ENCODE data around the gene AVPI1. TPM values are rescaled to one million over a fixed set of nuclear protein-coding genes. Genes with fewer than 3 reads are reported as not detected.
"Not testable (repeated sequence)": the region's sequence is repeated elsewhere in the genome, so short reads cannot be mapped to it uniquely, and the experiment has no call there.

Gene AVPI1
- polyA plus RNA-seq, 3 donors = 8.5 to 38.3 (median 27.8) TPM

GRCh38 chr10:97687785-97688781, 1.0 kb upstream of the AVPI1 start:
- WGBS, 3 donors = 36 to 49% (median 48%) methylated on average over 14 of the region's 14 CpGs
- no peak overlapping the region for H3K27ac ChIP-seq (ENCODE audit: low read depth, low read length)

- H3K27ac ChIP-seq (ENCODE audit: low read depth, low read length) = no peak overlapping the region
- 11 to 19% (median 15%) methylated on average over 14 of the region's 14 CpGs for WGBS, 3 donors
These were observed 610 bp downstream of the AVPI1 start for GRCh38 chr10:97686301-97686961.

GRCh38 chr10:97685395-97685958, 1.6 kb downstream of the AVPI1 start:
- no peak overlapping the region for H3K27ac ChIP-seq (ENCODE audit: low read depth, low read length)
- 25 to 70% (median 58%) methylated on average over 2 of the region's 2 CpGs for WGBS, 3 donors

- H3K27ac ChIP-seq (ENCODE audit: low read depth, low read length) = no peak overlapping the region
- 55 to 72% (median 62%) methylated on average over 5 of the region's 5 CpGs for WGBS, 3 donors
These were observed 2.1 kb downstream of the AVPI1 start for GRCh38 chr10:97684866-97685394.

- 66 to 83% (median 71%) methylated on average over 6 to 7 of the region's 7 CpGs for WGBS, 3 donors
- not testable (repeated sequence) for H3K27ac ChIP-seq (ENCODE audit: low read depth, low read length)
These were observed 2.7 kb downstream of the AVPI1 start for GRCh38 chr10:97684368-97684713.

- WGBS, 3 donors = 33 to 49% (median 41%) methylated on average over 9 of the region's 9 CpGs
- no peak overlapping the region for H3K27ac ChIP-seq (ENCODE audit: low read depth, low read length)
These were observed 3.3 kb downstream of the AVPI1 start for GRCh38 chr10:97683556-97684367.

GRCh38 chr10:97682042-97682441, 5.0 kb downstream of the AVPI1 start:
- no peak overlapping the region for H3K27ac ChIP-seq (ENCODE audit: low read depth, low read length)
- WGBS, 3 donors = 76 to 91% (median 88%) methylated on average over 4 of the region's 4 CpGs

GRCh38 chr10:97679594-97679993, 7.4 kb downstream of the AVPI1 start:
- 91 to 95% (median 93%) methylated on average over 16 of the region's 16 CpGs for WGBS, 3 donors
- no peak overlapping the region for H3K27ac ChIP-seq (ENCODE audit: low read depth, low read length)

- WGBS, 3 donors = 94 to 97% (median 95%) methylated on average over 2 of the region's 2 CpGs
- no peak overlapping the region for H3K27ac ChIP-seq (ENCODE audit: low read depth, low read length)
These were observed 10.1 kb downstream of the AVPI1 start for GRCh38 chr10:97676770-97677581.

GRCh38 chr10:97675222-97675621, 11.8 kb downstream of the AVPI1 start:
- no peak overlapping the region for H3K27ac ChIP-seq (ENCODE audit: low read depth, low read length)
- 86 to 88% (median 86%) methylated on average over 9 of the region's 9 CpGs for WGBS, 3 donors

GRCh38 chr10:97673736-97674525, 13.1 kb downstream of the AVPI1 start:
- 62 to 71% (median 62%) methylated on average over 8 of the region's 8 CpGs for WGBS, 3 donors
- H3K27ac ChIP-seq (ENCODE audit: low read depth, low read length) = no peak overlapping the region

GRCh38 chr10:97669571-97669970, 17.5 kb downstream of the AVPI1 start:
- H3K27ac ChIP-seq (ENCODE audit: low read depth, low read length) = no peak overlapping the region
- 40 to 85% (median 43%) methylated on average over 1 of the region's 1 CpG for WGBS, 3 donors

GRCh38 chr10:97667463-97667862, 19.6 kb downstream of the AVPI1 start:
- 83 to 92% (median 87%) methylated on average over 6 of the region's 6 CpGs for WGBS, 3 donors
- H3K27ac ChIP-seq (ENCODE audit: low read depth, low read length) = no peak overlapping the region

- H3K27ac ChIP-seq (ENCODE audit: low read depth, low read length) = no peak overlapping the region
- WGBS, 3 donors = 90 to 96% (median 92%) methylated on average over 7 of the region's 7 CpGs
These were observed 20.0 kb downstream of the AVPI1 start for GRCh38 chr10:97666992-97667391.

- no peak overlapping the region for H3K27ac ChIP-seq (ENCODE audit: low read depth, low read length)
These were observed 22.7 kb downstream of the AVPI1 start for GRCh38 chr10:97664282-97664850.

GRCh38 chr10:97659589-97659988, 27.5 kb downstream of the AVPI1 start:
- WGBS, 3 donors = 30 to 100% (median 40%) methylated on average over 1 of the region's 1 CpG

More at GRCh38 chr10:97664282-97664850, 22.7 kb downstream of the AVPI1 start:
- 48 to 88% (median 86%) methylated on average over 1 of the region's 1 CpG for WGBS, 3 donors

More at GRCh38 chr10:97659589-97659988, 27.5 kb downstream of the AVPI1 start:
- H3K27ac ChIP-seq (ENCODE audit: low read depth, low read length) = no peak overlapping the region
